ENCODE results near the gene PIN1.

GRCh38 chr19:9883764-9884163, 48.6 kb downstream of the PIN1 start:
- TF ChIP-seq, protein P1, sequence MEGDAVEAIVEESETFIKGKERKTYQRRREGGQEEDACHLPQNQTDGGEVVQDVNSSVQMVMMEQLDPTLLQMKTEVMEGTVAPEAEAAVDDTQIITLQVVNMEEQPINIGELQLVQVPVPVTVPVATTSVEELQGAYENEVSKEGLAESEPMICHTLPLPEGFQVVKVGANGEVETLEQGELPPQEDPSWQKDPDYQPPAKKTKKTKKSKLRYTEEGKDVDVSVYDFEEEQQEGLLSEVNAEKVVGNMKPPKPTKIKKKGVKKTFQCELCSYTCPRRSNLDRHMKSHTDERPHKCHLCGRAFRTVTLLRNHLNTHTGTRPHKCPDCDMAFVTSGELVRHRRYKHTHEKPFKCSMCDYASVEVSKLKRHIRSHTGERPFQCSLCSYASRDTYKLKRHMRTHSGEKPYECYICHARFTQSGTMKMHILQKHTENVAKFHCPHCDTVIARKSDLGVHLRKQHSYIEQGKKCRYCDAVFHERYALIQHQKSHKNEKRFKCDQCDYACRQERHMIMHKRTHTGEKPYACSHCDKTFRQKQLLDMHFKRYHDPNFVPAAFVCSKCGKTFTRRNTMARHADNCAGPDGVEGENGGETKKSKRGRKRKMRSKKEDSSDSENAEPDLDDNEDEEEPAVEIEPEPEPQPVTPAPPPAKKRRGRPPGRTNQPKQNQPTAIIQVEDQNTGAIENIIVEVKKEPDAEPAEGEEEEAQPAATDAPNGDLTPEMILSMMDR (IDR thresholded peaks at IDR 0.05) = no peak
- no peak for TF ChIP-seq POLR2A (IDR thresholded peaks at IDR 0.05)

Measured in right lobe of liver (tissue), 4 donors.